Erythroblast (primary cell): ENCODE results near the gene SMLR1.

Experiments used
- GATA1 ChIP-seq: IDR thresholded peaks from 2 replicates; pipeline ENCODE4 v1.6.1; 2011; ENCODE audit warnings: low read depth, mild to moderate bottlenecking, control low read depth, low read length, moderate library complexity
- POLR2A ChIP-seq: IDR thresholded peaks from 2 replicates; pipeline ENCODE4 v1.6.1; 2011; ENCODE audit warnings: mild to moderate bottlenecking, low read length

DNA sequence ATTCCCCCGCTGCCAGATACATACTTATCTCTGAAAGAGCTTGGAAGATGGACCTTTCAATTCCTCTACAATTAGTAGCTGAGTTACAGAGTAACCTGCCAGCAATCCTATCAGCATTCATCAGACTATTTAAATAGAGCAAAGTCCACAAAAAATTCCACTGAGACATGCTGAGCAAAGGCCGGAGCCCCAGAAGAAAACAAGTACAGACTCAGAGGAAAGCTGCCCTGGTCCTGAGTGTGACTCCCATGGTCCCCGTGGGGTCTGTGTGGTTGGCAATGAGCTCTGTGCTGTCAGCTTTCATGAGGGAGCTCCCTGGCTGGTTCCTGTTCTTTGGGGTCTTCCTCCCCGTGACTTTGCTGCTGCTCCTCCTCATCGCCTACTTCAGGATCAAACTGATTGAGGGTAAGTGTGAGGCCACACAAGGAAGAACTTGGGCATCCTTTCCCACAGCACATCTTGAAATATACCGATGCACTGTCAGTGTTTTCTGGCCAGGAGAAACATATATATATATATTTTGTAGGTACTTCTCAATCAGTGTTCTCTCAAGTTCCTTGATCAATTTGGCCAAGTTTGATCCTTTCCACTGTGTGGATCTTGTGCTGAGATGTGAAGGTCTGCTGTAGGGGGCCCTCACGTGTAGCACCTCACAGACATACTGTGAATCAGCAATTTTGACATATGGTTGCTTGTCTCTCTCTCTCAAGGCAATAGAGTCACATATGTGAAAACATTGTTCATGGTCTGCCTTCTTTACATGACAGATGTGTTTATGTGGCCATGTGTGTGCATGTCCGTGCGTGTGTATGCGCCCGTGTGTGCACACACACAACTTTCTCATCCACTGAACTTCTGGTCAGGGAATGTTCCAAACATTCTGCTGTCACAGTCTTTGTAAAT is at the start of gene SMLR1:
- no peak for TF ChIP-seq POLR2A
- TF ChIP-seq GATA1: no peak
